D721Med (cell line): ENCODE measurements around the gene PORCN.

ENCODE experiments used
- DNase-seq: peaks from one replicate; pipeline ENCODE4 v3.0.0; 2011; ENCODE audit warnings: low spot score; ENCODE audit not compliant: insufficient read length
- FAIRE-seq: peaks from 2 replicates; lab custom pipeline; 2011; peaks lifted over from hg19 to GRCh38; lab: Jason Lieb, UNC
- TF ChIP-seq, protein P1 (sequence below): IDR thresholded peaks from 2 replicates; pipeline ENCODE4 v1.5.1; 2012; ENCODE audit warnings: mild to moderate bottlenecking, control low read depth; ENCODE audit not compliant: insufficient read depth; ENCODE audit errors: missing control alignments

PORCN gene

DNA sequence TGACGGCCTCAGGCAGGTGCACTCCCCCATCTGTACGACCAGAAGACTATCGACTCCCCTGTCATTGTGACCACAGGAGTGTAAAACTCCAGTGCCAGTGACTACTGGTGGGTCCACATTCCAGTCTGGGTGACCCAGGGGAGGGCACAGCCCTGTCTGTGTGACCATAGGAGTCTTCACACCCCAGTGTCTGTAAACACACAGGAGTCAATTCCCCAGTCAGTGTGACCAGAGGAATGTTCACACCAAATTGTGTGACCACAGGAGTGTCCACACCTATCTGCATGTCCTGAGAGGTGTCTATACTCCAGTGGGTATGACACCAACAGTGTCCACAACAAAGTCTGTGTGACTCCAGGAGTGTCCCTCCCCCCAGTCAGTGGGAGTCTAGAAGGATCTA lies 20.8 kb upstream of the PORCN start:
- FAIRE-seq (no peak), DNase-seq (no peak)
- TF ChIP-seq, protein P1, sequence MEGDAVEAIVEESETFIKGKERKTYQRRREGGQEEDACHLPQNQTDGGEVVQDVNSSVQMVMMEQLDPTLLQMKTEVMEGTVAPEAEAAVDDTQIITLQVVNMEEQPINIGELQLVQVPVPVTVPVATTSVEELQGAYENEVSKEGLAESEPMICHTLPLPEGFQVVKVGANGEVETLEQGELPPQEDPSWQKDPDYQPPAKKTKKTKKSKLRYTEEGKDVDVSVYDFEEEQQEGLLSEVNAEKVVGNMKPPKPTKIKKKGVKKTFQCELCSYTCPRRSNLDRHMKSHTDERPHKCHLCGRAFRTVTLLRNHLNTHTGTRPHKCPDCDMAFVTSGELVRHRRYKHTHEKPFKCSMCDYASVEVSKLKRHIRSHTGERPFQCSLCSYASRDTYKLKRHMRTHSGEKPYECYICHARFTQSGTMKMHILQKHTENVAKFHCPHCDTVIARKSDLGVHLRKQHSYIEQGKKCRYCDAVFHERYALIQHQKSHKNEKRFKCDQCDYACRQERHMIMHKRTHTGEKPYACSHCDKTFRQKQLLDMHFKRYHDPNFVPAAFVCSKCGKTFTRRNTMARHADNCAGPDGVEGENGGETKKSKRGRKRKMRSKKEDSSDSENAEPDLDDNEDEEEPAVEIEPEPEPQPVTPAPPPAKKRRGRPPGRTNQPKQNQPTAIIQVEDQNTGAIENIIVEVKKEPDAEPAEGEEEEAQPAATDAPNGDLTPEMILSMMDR: no peak

DNA sequence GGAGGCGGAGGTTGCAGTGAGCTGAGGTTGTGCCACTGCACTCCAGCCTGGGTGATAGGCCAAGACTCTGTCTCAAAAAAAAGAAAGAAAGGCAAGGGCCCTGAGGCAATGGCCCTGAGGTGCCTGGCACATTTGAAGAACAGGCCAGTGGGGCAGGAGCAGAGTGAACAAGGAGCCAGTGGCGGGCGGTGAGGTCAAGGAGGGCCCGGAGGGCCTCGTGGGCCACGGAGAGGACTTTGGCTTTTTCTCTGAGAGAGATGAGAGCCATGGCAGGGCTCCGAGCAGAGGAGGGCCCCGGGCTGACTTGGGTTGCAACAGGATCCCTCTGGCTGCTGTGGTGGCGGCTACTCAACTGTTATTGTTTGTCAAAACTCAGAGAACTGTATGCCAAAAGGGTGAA lies 19.5 kb upstream of the PORCN start:
- FAIRE-seq (no peak), DNase-seq (no peak)
- TF ChIP-seq, protein P1: no peak

DNA sequence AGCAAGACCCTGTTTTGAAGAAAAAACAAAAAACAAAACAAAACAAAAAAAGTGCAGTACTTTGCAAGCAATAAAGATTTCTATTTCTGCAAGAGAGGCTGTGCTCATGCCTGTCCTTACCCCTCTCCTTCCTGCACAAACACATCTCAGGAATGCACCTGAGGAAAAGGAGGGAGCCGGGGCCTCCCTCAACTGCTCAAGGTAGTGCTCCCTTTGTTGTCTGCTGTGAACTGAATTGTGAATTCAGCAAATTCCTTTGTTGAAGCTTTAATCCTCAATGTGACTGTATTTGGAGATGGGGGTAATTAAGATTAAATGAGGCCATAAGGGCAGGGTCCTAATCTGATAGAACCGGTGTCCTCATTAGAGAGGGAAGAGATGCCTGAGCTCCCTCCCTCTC lies 18.9 kb upstream of the PORCN start:
- DNase-seq: no peak
- FAIRE-seq: no peak
- TF ChIP-seq, protein P1: no peak

DNA sequence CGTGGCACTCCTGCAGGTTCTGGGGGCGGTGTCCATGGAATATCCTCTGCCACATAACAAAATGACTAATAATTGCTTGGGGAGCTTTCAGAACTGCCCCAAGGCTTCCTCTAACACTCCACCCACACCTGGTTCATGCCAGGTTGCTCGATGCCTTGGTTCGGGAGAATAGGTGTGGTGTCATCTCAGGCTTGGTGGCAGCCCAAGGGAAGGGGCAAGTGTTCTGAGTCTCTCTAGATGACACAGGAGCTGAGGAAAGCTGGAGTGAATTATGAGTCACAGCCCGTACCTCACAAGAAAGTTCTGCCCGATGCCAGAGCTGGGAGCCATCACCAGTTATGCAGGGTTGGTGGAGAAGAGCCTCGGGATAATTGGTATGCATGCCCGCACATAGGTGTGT lies 18.1 kb upstream of the PORCN start:
- no peak for DNase-seq
- no peak for FAIRE-seq

DNA sequence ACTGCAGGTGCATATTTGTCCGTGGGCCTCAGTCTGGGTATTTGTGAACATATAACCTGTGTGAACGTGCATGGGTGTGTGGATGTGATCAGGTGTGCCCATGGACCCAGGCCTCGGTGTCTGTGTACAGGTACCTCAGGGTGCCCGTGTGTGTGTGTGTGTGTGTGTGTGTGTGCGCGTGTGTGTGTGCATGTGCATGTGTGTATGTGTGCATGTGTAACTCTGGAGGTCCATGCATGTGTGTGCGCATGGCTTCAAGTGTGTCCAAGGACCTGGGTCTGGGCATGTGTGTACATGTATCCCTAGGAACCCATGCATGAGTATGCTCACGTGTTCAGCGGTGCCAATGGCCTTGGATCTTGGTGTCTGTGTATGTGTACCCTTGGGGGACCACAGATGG lies 17.0 kb upstream of the PORCN start:
- DNase-seq: no peak
- FAIRE-seq: no peak
- TF ChIP-seq, protein P1: no peak

More for the DNA sequence above, 18.1 kb upstream of the PORCN start:
- TF ChIP-seq, protein P1: no peak

DNA sequence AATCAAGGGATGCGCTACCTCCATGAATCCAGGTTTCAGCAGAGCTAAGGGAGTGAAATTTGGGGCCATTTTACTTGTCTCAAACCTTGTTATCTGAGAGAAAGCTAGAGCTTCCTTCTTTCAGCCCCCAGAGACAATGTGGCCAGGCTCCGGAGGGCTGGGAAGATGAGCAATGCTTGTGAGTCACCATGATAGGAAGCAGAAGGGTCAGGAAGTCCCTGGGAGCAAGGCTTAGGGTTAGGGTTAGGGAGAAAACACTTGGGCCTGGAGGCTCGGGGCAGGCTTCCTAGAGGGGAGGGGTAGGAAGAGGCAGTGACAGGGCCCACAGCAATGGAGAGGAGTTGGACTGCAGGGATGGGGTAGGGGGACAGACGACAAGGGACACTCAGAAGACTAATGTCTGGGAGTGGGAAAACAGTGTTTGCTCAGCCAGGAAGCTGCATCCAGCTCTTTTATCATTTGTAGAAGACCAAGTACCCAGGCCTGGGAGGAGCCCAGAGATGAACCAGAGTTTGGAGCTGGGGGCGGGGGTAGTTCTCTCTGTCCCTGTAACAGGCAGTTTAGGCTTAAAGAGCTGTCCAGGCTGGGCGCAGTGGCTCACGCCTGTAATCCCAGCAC lies 16.4 kb upstream of the PORCN start:
- FAIRE-seq (no peak), DNase-seq (no peak)
- TF ChIP-seq, protein P1: no peak

DNA sequence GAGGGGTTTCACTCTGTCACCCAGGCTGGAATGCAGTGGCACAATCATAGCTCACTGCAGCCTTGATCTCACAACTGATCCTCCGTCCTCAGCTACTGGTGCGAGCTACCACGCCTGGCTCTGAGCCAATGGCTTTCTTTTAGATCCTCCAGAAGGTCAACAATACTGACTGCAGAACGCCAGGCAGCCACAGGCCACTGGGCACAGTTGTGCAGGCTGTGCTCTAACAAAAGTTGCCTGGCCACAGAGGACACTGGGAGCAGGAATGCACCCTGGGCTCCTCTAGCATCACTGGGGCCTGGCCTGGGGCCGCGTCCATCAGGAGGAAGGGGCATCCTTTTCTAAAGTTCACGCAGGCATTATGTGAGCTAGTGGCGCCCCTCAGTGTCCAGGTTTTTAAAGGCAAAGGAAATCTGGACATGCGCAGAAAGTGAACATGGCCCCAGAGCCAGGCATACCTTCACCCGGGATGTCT lies 14.9 kb upstream of the PORCN start:
- TF ChIP-seq, protein P1: peak; percentile 41
- peak; percentile 69 for FAIRE-seq
- DNase-seq: no peak
